Naive B cell (primary cell): ENCODE data around the gene MIA3. TPM values are rescaled to one million over a fixed set of nuclear protein-coding genes. Genes with fewer than 3 reads are reported as not detected.

Experiments used
- ATAC-seq, 2 donors: fragments of 150-1000 bp; cut with Tn5 transposase; 2 replicates each; pipeline ENCODE4 v1.10.0; 2021; ENCODE audit warnings: low read depth in 2 of 2, mild to moderate bottlenecking in 2 of 2, moderate library complexity in 2 of 2
- DNase-seq: peaks from one replicate; pipeline ENCODE4 v3.0.0; 2022
- H3K27ac Mint-ChIP-seq, 6 donors: one replicate each; pipeline ENCODE4 v1.8.0; 2020 to 2022; ENCODE audit warnings: mild to moderate bottlenecking in 6 of 6, mixed read lengths in 6 of 6, moderate library complexity in 5 of 6, inconsistent platforms in 2 of 6
- H3K27me3 Mint-ChIP-seq, 3 donors: one replicate each; pipeline ENCODE4 v1.8.0; 2021 to 2022; ENCODE audit warnings: mixed read lengths in 3 of 3, mild to moderate bottlenecking in 1 of 3
- H3K36me3 Mint-ChIP-seq, 2 donors: one replicate each; pipeline ENCODE4 v1.8.0; 2020 to 2022; ENCODE audit warnings: mixed read lengths in 2 of 2, inconsistent platforms in 1 of 2, mild to moderate bottlenecking in 1 of 2
- H3K4me1 Mint-ChIP-seq, 3 donors: one replicate each; pipeline ENCODE4 v1.8.0; 2020 to 2022; ENCODE audit warnings: mixed read lengths in 3 of 3, inconsistent platforms in 1 of 3, mild to moderate bottlenecking in 1 of 3, moderate library complexity in 1 of 3
- H3K4me3 Mint-ChIP-seq, 8 donors: one replicate each; pipeline ENCODE4 v1.8.0; 2020 to 2022; ENCODE audit warnings: mild to moderate bottlenecking in 8 of 8, mixed read lengths in 8 of 8, moderate library complexity in 8 of 8, inconsistent platforms in 2 of 8
- H3K9me3 Mint-ChIP-seq, 7 donors: one replicate each; pipeline ENCODE4 v1.8.0; 2020 to 2022; ENCODE audit warnings: mixed read lengths in 7 of 7, mild to moderate bottlenecking in 5 of 7, inconsistent platforms in 2 of 7, moderate library complexity in 1 of 7
- polyA plus RNA-seq, 6 donors: library from polyadenylated mRNA; unstranded; fragments of 300-500 nt; fragmentation: Illumina TruSeq; gene quantifications; one replicate each; pipeline ENCODE4 v1.2.3, GENCODE V29; 2021; ENCODE audit warnings: low read depth in 6 of 6

Gene MIA3, protein sequence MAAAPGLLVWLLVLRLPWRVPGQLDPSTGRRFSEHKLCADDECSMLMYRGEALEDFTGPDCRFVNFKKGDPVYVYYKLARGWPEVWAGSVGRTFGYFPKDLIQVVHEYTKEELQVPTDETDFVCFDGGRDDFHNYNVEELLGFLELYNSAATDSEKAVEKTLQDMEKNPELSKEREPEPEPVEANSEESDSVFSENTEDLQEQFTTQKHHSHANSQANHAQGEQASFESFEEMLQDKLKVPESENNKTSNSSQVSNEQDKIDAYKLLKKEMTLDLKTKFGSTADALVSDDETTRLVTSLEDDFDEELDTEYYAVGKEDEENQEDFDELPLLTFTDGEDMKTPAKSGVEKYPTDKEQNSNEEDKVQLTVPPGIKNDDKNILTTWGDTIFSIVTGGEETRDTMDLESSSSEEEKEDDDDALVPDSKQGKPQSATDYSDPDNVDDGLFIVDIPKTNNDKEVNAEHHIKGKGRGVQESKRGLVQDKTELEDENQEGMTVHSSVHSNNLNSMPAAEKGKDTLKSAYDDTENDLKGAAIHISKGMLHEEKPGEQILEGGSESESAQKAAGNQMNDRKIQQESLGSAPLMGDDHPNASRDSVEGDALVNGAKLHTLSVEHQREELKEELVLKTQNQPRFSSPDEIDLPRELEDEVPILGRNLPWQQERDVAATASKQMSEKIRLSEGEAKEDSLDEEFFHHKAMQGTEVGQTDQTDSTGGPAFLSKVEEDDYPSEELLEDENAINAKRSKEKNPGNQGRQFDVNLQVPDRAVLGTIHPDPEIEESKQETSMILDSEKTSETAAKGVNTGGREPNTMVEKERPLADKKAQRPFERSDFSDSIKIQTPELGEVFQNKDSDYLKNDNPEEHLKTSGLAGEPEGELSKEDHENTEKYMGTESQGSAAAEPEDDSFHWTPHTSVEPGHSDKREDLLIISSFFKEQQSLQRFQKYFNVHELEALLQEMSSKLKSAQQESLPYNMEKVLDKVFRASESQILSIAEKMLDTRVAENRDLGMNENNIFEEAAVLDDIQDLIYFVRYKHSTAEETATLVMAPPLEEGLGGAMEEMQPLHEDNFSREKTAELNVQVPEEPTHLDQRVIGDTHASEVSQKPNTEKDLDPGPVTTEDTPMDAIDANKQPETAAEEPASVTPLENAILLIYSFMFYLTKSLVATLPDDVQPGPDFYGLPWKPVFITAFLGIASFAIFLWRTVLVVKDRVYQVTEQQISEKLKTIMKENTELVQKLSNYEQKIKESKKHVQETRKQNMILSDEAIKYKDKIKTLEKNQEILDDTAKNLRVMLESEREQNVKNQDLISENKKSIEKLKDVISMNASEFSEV (N-terminal part only)
- 10 to 100 TPM; 32.0 to 76.7 (median 53.0) TPM for polyA plus RNA-seq

DNA sequence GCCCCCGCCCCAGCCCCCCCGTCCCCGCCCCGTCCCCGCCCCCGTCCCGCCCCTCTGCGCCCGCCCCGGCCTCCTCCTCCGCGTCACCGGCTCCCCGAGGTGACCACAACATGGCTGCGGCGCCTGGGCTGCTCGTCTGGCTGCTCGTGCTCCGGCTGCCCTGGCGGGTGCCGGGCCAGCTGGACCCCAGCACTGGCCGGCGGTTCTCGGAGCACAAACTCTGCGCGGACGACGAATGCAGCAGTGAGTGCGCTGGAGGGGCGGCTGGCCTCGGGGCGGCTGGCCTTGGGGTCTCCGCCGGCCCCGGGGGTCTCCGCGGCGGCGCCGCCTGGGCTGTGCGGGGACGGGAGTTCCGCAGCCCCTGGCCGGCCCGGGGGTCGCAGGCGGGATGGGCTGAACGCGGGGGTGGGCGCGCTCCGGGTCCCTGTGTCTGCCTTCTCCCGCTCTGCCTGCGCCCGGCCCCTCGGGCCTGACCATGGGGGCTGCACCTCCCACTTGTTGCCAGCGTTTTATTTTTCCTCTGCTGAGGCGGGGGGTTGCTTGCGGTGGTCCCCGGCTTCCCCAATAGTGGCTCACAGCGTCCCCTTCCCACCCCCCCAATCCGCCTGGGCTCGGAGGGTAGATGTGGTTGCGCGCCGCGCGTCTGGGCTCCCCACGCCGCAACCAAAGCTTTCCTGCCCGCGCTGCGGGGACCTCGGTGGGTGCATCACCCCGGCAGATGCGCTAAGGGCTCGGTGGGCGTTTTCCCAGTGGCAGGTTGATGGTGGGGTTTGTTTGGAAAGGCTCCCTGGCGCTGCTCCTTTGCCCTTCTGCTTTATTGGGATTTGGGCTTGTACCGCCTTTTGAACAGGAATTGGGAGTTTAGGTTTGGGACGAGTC lies at the start of gene MIA3:
TSS of gene MIA3 (plus strand) at position 97 of the 879 bp plus-strand sequence. CDS start at position 111, 14 bp downstream.
- DNase-seq (peak; percentile 27), ATAC-seq (peak; percentile 55 to 61)
- Mint-ChIP-seq H3K27ac (peak within 1 kb of the TSS; percentile 92 to 99 (median 97)), H3K9me3 (peaks cover 0 to 2% (median 0%) of the 10 kb centered on the region in 7 donors), H3K4me1 (peaks cover 13 to 39% (median 27%) of the 10 kb centered on the region in 3 donors), H3K36me3 (peaks cover 5 to 10% of the 10 kb centered on the region in 2 donors), H3K4me3 (peak within 1 kb of the TSS; percentile 92 to 98 (median 95)), H3K27me3 (peaks cover 11 to 21% (median 21%) of the 10 kb centered on the region in 3 donors)

DNA sequence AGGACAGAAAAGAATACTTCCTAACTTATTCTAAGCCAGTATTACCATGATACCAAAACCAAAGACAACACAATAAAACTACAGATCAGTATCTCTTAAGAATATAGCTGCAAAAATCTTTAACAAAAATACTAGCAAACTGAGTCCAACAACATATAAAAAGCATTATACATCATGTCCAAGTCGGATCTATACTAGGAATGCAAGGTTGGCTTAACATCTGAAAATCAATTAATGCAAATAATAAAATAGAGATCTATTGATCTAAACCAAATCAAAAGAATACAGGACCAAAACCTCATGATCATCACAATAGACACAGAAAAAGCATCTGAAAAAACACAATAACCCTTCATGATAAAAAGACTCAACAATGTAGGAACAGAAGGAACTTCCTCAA lies 47.1 kb upstream of the MIA3 start:
- Mint-ChIP-seq H3K9me3 (peaks cover 2 to 9% (median 5%) of the 10 kb centered on the region in 7 donors), H3K27ac (peak overlapping the region in 2 of 6 donors; percentile 7 to 48), H3K4me3 (peak overlapping the region in 1 of 8 donors; percentile 21), H3K27me3 (no peaks in the 10 kb centered on the region), H3K4me1 (peaks cover 16 to 51% (median 21%) of the 10 kb centered on the region in 3 donors), H3K36me3 (peaks cover 46 to 52% of the 10 kb centered on the region in 2 donors)
- no peak for DNase-seq
- ATAC-seq = no peak

DNA sequence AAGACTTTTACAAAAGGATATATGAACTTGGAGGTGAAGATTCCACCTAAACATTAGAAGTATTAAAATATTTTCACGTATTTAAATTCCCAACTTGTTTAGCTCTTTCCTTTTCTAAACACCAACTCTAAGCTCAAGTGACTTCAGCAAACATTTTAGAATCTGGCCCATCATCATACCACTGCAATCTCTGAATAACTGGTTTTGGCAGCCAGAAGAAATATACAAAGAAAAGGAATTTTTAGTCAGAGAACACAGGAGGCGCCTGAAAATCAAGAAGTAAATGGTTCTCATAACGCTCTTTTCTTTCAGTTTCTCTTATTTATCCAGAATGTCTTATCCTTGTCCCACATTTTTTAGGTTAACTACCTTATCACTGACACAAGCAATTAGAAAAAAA lies 38.6 kb upstream of the MIA3 start:
- H3K4me3 Mint-ChIP-seq = no peak overlapping the region
- H3K36me3 Mint-ChIP-seq = peaks cover 46 to 49% of the 10 kb centered on the region in 2 donors
- peak overlapping the region in 1 of 6 donors; percentile 51 for H3K27ac Mint-ChIP-seq
- H3K9me3 Mint-ChIP-seq = no peaks in the 10 kb centered on the region
- peaks cover 48 to 72% (median 51%) of the 10 kb centered on the region in 3 donors for H3K4me1 Mint-ChIP-seq
- DNase-seq (no peak), ATAC-seq (no peak)
- no peaks in the 10 kb centered on the region for H3K27me3 Mint-ChIP-seq

DNA sequence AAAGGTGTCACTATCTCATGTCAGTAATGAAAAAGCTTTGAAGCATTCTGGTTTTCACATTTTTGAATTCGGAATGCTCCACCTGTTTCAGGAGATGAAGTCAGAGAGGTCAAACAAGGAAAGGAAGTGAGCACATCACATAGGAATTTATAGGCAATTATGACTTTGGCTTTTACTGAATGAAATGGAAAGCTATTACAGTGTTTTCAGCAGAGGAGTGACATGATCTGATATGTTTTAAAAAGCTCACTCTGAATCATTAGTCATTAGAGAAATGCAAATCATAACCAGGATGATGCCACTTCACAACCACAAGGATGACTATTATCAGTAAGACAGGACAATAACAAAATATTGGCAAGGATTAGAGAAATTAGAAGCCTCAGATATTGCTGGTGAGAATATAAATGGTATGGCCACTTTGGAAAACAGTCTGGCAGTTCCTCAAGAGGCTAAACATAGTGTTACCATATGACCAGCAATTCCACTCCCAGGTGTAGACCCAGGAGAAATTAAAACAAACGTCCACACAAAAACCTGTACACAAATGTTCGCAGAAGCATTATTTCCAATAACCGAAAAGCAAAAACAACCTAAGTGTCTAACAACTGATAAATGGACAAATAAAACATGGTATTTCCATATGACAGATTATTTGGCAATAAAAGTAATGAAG lies 35.7 kb upstream of the MIA3 start:
- Mint-ChIP-seq H3K9me3 (no peaks in the 10 kb centered on the region), H3K4me3 (peak overlapping the region; percentile 68 to 89 (median 80)), H3K36me3 (peaks cover 25 to 28% of the 10 kb centered on the region in 2 donors), H3K27ac (peak overlapping the region in 5 of 6 donors; percentile 22 to 91 (median 81)), H3K27me3 (no peaks in the 10 kb centered on the region), H3K4me1 (peaks cover 41 to 70% (median 68%) of the 10 kb centered on the region in 3 donors)
- no peak for ATAC-seq
- DNase-seq = no peak

DNA sequence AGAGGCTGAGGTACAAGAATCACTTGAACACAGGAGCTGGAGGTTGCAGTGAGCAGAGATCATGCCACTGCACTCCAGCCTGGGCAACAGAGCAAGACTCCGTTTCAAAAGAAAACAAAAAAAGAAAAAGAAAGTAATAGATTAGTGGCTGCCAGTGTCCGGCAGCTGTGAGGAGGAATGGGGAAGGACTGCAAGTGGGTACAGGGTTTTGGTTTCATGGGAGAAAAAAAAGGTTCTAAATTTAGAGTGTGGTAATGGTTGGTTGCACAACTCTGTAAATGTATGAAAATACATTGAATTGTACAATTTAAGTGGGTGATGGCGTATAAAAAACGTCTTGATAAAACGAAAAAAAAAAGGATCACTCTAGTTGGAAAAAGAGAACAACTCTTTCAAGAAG lies 34.8 kb upstream of the MIA3 start:
- H3K36me3 Mint-ChIP-seq = peaks cover 17 to 22% of the 10 kb centered on the region in 2 donors
- H3K4me3 Mint-ChIP-seq = peak overlapping the region; percentile 68 to 89 (median 80)
- ATAC-seq = peak; percentile 96
- H3K9me3 Mint-ChIP-seq = no peaks in the 10 kb centered on the region
- H3K27me3 Mint-ChIP-seq = no peaks in the 10 kb centered on the region
- H3K27ac Mint-ChIP-seq = peak overlapping the region; percentile 22 to 92 (median 72)
- peaks cover 40 to 73% (median 64%) of the 10 kb centered on the region in 3 donors for H3K4me1 Mint-ChIP-seq
- DNase-seq = peak; percentile 60

DNA sequence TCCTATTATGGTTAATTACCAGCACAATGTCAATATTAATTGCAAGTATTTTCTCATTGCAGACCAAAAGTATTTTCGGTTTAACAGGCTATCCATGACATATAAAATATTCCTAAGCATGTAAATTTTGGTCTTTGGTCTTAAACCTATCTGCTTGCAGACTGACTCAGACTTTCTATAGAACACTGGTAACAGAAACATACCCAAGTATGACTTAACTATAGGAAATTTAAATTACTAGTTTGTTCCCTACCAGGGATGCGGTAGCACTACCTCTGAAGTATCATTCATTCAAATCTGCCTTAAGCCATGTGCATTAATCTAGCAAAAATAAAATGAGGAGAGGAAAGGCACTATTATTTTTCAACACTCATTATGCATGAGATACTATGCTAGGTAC lies 31.1 kb upstream of the MIA3 start:
- DNase-seq (no peak), ATAC-seq (no peak)
- Mint-ChIP-seq H3K27me3 (no peaks in the 10 kb centered on the region), H3K27ac (peak overlapping the region in 1 of 6 donors; percentile 18), H3K9me3 (no peaks in the 10 kb centered on the region), H3K36me3 (peaks cover 8% of the 10 kb centered on the region in 2 donors), H3K4me1 (peaks cover 47 to 76% (median 65%) of the 10 kb centered on the region in 3 donors), H3K4me3 (peak overlapping the region in 2 of 8 donors; percentile 57 to 75)

DNA sequence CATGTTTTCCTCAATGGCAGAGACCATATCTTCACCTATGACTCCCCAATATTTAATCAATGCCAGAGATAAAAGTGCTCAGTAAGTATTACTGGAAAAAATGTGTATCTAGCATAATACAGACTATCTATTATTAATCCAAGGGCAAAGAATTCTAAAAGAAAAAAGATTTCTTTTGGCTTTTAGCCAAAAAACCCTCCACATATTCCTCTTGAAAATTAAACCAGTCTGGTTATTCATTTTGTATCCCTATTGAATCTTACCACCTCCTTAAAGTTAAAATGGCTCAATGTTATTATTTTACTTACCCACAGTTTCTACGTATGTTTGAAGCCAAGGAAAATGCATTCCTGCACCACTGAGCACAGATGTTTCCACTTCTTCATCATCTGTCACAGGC lies 29.8 kb upstream of the MIA3 start:
- peaks cover 4% of the 10 kb centered on the region in 2 donors for H3K36me3 Mint-ChIP-seq
- DNase-seq = no peak
- peaks cover 38 to 63% (median 53%) of the 10 kb centered on the region in 3 donors for H3K4me1 Mint-ChIP-seq

DNA sequence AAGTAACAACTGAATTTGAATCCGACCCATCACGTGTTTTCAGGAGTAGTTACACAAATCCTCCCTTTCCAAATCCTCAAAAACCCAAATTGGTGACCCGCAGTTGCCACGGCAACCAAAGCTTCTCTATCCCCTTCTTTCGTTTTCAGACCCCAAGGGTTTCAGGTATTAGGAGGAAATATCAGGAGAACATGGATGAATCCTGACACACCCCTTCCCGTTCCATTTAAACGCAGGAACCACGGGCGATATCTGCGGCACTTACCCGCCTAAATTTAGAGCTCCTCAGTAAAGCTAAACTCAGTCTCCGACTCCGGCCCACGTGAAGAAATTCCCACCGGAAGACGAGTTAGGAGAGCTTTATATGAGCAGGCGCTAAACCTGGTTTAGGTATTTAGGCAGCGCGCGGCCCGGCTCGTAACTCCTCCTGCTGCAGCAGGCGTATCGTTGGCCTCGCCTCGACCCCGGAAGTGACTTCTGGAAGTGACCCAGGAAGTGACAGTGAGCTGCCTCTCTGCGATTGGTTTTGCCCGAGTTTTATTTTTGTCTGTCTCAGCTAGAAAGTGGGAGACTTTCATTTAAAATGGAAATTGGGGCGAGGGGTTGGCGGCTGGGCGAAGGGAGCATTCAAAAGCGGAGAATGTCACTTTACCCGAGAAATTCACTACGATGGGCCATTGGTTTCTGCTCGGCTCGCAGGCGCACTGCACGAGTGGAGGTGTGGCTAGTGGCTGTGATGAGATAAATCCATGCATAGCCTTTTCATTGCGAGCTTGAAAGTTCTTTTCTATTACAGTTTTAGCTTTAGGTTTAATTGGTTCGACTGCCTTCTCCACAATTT lies 28.2 kb upstream of the MIA3 start, which contains the start of gene TAF1A:
TSS of gene TAF1A (minus strand) at position 472 of the 841 bp plus-strand sequence.
- H3K9me3 Mint-ChIP-seq = no peaks in the 10 kb centered on the region
- ATAC-seq = peak; percentile 100
- peak within 1 kb of the TSS; percentile 92 to 99 (median 98) for H3K4me3 Mint-ChIP-seq
- H3K36me3 Mint-ChIP-seq = no peaks in the 10 kb centered on the region
- H3K4me1 Mint-ChIP-seq = peaks cover 35 to 49% (median 46%) of the 10 kb centered on the region in 3 donors
- H3K27ac Mint-ChIP-seq = peak within 1 kb of the TSS; percentile 91 to 99 (median 98)
- peak; percentile 80 for DNase-seq
- H3K27me3 Mint-ChIP-seq = no peaks in the 10 kb centered on the region

More for the DNA sequence above, 29.8 kb upstream of the MIA3 start:
- peak overlapping the region in 7 of 8 donors; percentile 16 to 99 (median 92) for H3K4me3 Mint-ChIP-seq
- H3K9me3 Mint-ChIP-seq = no peaks in the 10 kb centered on the region
- H3K27me3 Mint-ChIP-seq = no peaks in the 10 kb centered on the region
- no peak for ATAC-seq
- peak overlapping the region in 1 of 6 donors; percentile 97 for H3K27ac Mint-ChIP-seq

DNA sequence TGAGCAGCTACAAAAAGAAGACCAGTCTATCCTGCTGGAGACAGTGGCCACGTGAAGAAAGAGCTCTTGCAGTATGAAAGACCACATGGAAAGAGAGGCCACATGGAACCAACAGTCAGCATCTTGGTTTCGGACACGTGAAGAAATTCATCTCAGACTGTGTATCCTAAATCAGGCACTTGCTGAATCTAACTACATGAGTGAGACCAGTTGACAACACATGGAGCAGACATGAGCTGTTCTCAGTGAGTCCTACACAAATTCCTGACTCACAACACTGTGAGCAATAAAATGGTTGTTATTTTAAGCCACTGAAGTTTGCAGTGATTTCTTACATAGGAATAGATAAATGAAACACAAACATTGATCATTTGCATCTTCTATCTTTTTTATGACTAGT lies 25.7 kb upstream of the MIA3 start:
- Mint-ChIP-seq H3K4me1 (peaks cover 24 to 29% (median 29%) of the 10 kb centered on the region in 3 donors), H3K27ac (no peak overlapping the region), H3K27me3 (peaks cover 0 to 7% (median 0%) of the 10 kb centered on the region in 3 donors), H3K36me3 (peaks cover 0 to 7% of the 10 kb centered on the region in 2 donors), H3K9me3 (no peaks in the 10 kb centered on the region), H3K4me3 (peak overlapping the region in 1 of 8 donors; percentile 84)
- ATAC-seq (no peak), DNase-seq (no peak)

DNA sequence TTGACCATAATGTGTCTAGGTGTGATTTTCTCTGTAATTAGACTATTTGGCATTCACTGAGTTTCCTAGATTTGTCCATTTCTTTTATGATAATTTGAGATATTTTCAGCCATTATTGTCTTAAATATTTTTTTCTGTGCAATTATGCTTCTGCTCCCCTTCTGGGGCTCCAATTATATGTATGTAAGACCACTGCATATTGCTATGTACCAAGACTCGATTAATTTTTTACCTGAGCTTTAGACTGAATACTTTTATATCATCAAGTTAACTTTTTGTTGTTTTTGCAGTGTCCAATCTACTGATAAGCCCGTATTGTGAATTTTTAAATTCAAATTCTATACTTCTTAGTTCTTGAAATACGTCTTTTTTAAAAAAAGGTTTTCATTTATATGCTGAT lies 23.1 kb upstream of the MIA3 start:
- ATAC-seq = no peak
- peaks cover 0 to 7% (median 0%) of the 10 kb centered on the region in 3 donors for H3K27me3 Mint-ChIP-seq
- H3K4me3 Mint-ChIP-seq = no peak overlapping the region
- H3K36me3 Mint-ChIP-seq = peaks cover 0 to 7% of the 10 kb centered on the region in 2 donors
- H3K9me3 Mint-ChIP-seq = no peaks in the 10 kb centered on the region
- no peak for DNase-seq
- H3K27ac Mint-ChIP-seq = no peak overlapping the region
- peaks cover 6 to 9% (median 8%) of the 10 kb centered on the region in 3 donors for H3K4me1 Mint-ChIP-seq
